22Rv1 (cell line): ENCODE data around the gene MTM1.
A peak's percentile ranks its signal among the peaks of the same experiment; 100 is the strongest.

Experiments
- ZFX ChIP-seq: fragments of 450-650 bp; IDR thresholded peaks from 2 replicates; pipeline ENCODE4 v1.6.1; 2017; ENCODE audit warnings: antibody characterized with exemption, borderline replicate concordance
- TF ChIP-seq, protein P1 (sequence below): fragments of 450-650 bp; IDR thresholded peaks from 2 replicates; pipeline ENCODE4 v1.5.1; 2017; ENCODE audit warnings: mild to moderate bottlenecking

DNA sequence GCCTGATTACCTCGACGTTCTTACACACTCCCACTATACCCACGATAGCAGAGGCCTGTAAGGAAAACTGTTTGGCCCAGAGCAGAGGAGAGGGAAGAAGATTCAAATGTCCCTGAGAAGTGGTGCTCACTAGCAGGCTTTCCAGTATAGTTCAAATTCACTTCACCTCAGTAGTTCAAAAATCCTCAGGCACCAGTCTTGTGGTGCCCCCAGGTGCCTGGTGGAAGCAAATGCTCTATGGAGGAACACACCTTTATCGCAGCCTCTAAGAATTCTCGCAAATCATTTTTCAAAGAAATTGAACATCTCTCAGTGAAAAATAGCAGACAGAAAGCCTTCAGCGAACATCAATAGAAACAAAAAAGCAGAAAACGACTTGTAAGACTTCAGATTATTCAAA, 112.6 kb downstream of the MTM1 start:
- TF ChIP-seq, protein P1, sequence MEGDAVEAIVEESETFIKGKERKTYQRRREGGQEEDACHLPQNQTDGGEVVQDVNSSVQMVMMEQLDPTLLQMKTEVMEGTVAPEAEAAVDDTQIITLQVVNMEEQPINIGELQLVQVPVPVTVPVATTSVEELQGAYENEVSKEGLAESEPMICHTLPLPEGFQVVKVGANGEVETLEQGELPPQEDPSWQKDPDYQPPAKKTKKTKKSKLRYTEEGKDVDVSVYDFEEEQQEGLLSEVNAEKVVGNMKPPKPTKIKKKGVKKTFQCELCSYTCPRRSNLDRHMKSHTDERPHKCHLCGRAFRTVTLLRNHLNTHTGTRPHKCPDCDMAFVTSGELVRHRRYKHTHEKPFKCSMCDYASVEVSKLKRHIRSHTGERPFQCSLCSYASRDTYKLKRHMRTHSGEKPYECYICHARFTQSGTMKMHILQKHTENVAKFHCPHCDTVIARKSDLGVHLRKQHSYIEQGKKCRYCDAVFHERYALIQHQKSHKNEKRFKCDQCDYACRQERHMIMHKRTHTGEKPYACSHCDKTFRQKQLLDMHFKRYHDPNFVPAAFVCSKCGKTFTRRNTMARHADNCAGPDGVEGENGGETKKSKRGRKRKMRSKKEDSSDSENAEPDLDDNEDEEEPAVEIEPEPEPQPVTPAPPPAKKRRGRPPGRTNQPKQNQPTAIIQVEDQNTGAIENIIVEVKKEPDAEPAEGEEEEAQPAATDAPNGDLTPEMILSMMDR: peak; percentile 61
- TF ChIP-seq ZFX: no peak
